ENCODE data around the gene UBALD2.
A peak's percentile ranks its signal among the peaks of the same experiment; 100 is the strongest.

The UBALD2 gene

GRCh38 chr17:76307966-76308338 is 42.8 kb downstream of the UBALD2 start, which contains the start of gene QRICH2:
Gene QRICH2 (minus strand): TSS chr17:76308276. CDS start chr17:76307998, 278 bp downstream.
- ATAC-seq (replicated peaks; ENCODE audit: extremely low read depth, poor library complexity, severe bottlenecking): no peak
- H3K9me3 Mint-ChIP-seq: no peaks in the 10 kb centered on the region
- H3K4me1 Mint-ChIP-seq: no peaks in the 10 kb centered on the region
- H3K36me3 Mint-ChIP-seq (ENCODE audit: insufficient read depth): peaks cover 11% of the 10 kb centered on the region
- H3K27ac Mint-ChIP-seq (ENCODE audit: low read depth): no peak within 1 kb of the TSS
- no peak for DNase-seq (ENCODE audit: low spot score in 2 of 2)
- H3K4me3 Mint-ChIP-seq: no peak within 1 kb of the TSS
- H3K27me3 Mint-ChIP-seq: no peaks in the 10 kb centered on the region

- no peak for DNase-seq (ENCODE audit: low spot score in 2 of 2)
- no peaks in the 10 kb centered on the region for H3K27me3 Mint-ChIP-seq
- H3K36me3 Mint-ChIP-seq (ENCODE audit: insufficient read depth): peaks cover 15% of the 10 kb centered on the region
- no peaks in the 10 kb centered on the region for H3K9me3 Mint-ChIP-seq
- H3K27ac Mint-ChIP-seq (ENCODE audit: low read depth): no peak overlapping the region
- no peaks in the 10 kb centered on the region for H3K4me1 Mint-ChIP-seq
- no peak for ATAC-seq (replicated peaks; ENCODE audit: extremely low read depth, poor library complexity, severe bottlenecking)
- H3K4me3 Mint-ChIP-seq: no peak overlapping the region
Observed at GRCh38 chr17:76309461-76309860, 44.3 kb downstream of the UBALD2 start.

GRCh38 chr17:76312735-76313134 is 47.6 kb downstream of the UBALD2 start:
- no peak for DNase-seq (ENCODE audit: low spot score in 2 of 2)
- no peaks in the 10 kb centered on the region for H3K4me1 Mint-ChIP-seq
- H3K36me3 Mint-ChIP-seq (ENCODE audit: insufficient read depth): peaks cover 25% of the 10 kb centered on the region
- H3K27ac Mint-ChIP-seq (ENCODE audit: low read depth): no peak overlapping the region
- H3K9me3 Mint-ChIP-seq: no peaks in the 10 kb centered on the region
- no peaks in the 10 kb centered on the region for H3K27me3 Mint-ChIP-seq
- ATAC-seq (replicated peaks; ENCODE audit: extremely low read depth, poor library complexity, severe bottlenecking): no peak
- H3K4me3 Mint-ChIP-seq: no peak overlapping the region

GRCh38 chr17:76314392-76315227 is 49.5 kb downstream of the UBALD2 start:
- ATAC-seq (replicated peaks; ENCODE audit: extremely low read depth, poor library complexity, severe bottlenecking) (no peak), DNase-seq (ENCODE audit: low spot score in 2 of 2) (no peak)
- no peaks in the 10 kb centered on the region for H3K4me1 Mint-ChIP-seq
- no peaks in the 10 kb centered on the region for H3K9me3 Mint-ChIP-seq
- no peaks in the 10 kb centered on the region for H3K27me3 Mint-ChIP-seq
- peaks cover 28% of the 10 kb centered on the region for H3K36me3 Mint-ChIP-seq (ENCODE audit: insufficient read depth)
- H3K4me3 Mint-ChIP-seq: no peak overlapping the region
- peak overlapping the region; percentile 49 for H3K27ac Mint-ChIP-seq (ENCODE audit: low read depth)

GRCh38 chr17:76317535-76317934 is 52.4 kb downstream of the UBALD2 start:
- ATAC-seq (replicated peaks; ENCODE audit: extremely low read depth, poor library complexity, severe bottlenecking) (no peak), DNase-seq (ENCODE audit: low spot score in 2 of 2) (no peak)
- Mint-ChIP-seq H3K4me1 (no peaks in the 10 kb centered on the region), H3K27me3 (no peaks in the 10 kb centered on the region), H3K4me3 (no peak overlapping the region), H3K27ac (ENCODE audit: low read depth) (no peak overlapping the region), H3K36me3 (ENCODE audit: insufficient read depth) (peaks cover 30% of the 10 kb centered on the region), H3K9me3 (no peaks in the 10 kb centered on the region)

- no peaks in the 10 kb centered on the region for H3K27me3 Mint-ChIP-seq
- no peaks in the 10 kb centered on the region for H3K9me3 Mint-ChIP-seq
- DNase-seq (ENCODE audit: low spot score in 2 of 2) (no peak), ATAC-seq (replicated peaks; ENCODE audit: extremely low read depth, poor library complexity, severe bottlenecking) (no peak)
- no peaks in the 10 kb centered on the region for H3K4me1 Mint-ChIP-seq
- no peak overlapping the region for H3K27ac Mint-ChIP-seq (ENCODE audit: low read depth)
- H3K4me3 Mint-ChIP-seq: no peak overlapping the region
- H3K36me3 Mint-ChIP-seq (ENCODE audit: insufficient read depth): peaks cover 28% of the 10 kb centered on the region
Observed at GRCh38 chr17:76318586-76318985, 53.4 kb downstream of the UBALD2 start.

All from central memory CD8-positive, alpha-beta T cell (primary cell).